Ishikawa (cell line): ENCODE measurements around the gene PKM.
A peak's percentile ranks its signal among the peaks of the same experiment; 100 is the strongest.

Experiments
- EGR1 ChIP-seq: IDR thresholded peaks from 2 replicates; pipeline ENCODE4 v1.6.1; 2012
- YY1 ChIP-seq: IDR thresholded peaks from 2 replicates; pipeline ENCODE4 v1.6.1; 2012; ENCODE audit warnings: low read depth

- no peak; the same call in 1 of the 2 replicates for TF ChIP-seq YY1
- TF ChIP-seq EGR1, result peak; percentile 79
Observed at GRCh38 chr15:72230197-72231065, 559 bp downstream of the PKM start.
